BLaER1 (cell line): Measurements from ENCODE around the gene SASH1.

Experiments
- H3K27ac ChIP-seq: shearing (Covaris generic); formaldehyde crosslinking; 2 replicates; pipeline ENCODE4 v1.8.1; 2022
- H3K27me3 ChIP-seq: shearing (Covaris generic); formaldehyde crosslinking; 2 replicates; pipeline ENCODE4 v1.8.1; 2022
- H3K36me3 ChIP-seq: shearing (Covaris generic); formaldehyde crosslinking; 2 replicates; pipeline ENCODE4 v1.8.1; 2022
- H3K4me1 ChIP-seq: shearing (Covaris generic); formaldehyde crosslinking; 2 replicates; pipeline ENCODE4 v1.8.1; 2022
- H3K4me2 ChIP-seq: shearing (Covaris generic); formaldehyde crosslinking; 2 replicates; pipeline ENCODE4 v1.8.1; 2022
- H3K4me3 ChIP-seq: shearing (Covaris generic); formaldehyde crosslinking; 2 replicates; pipeline ENCODE4 v1.8.1; 2022
- H3K9ac ChIP-seq: shearing (Covaris generic); formaldehyde crosslinking; 2 replicates; pipeline ENCODE4 v1.8.1; 2022
- H3K9me3 ChIP-seq: shearing (Covaris generic); formaldehyde crosslinking; 2 replicates; pipeline ENCODE4 v1.8.1; 2022
- H4K20me1 ChIP-seq: shearing (Covaris generic); formaldehyde crosslinking; 2 replicates; pipeline ENCODE4 v1.8.1; 2022
- Cebpa-rat ChIP-seq: shearing (Covaris generic); IDR thresholded peaks from 2 replicates; pipeline ENCODE4 v1.8.1; 2022

Gene SASH1

GRCh38 chr6:148415511-148416260 is 73.0 kb downstream of the SASH1 start:
- Histone ChIP-seq H3K4me2 (no peak overlapping the region), H4K20me1 (no peaks in the 10 kb centered on the region), H3K9ac (no peak overlapping the region), H3K36me3 (no peaks in the 10 kb centered on the region), H3K27me3 (no peaks in the 10 kb centered on the region), H3K4me3 (no peak overlapping the region), H3K4me1 (no peaks in the 10 kb centered on the region), H3K27ac (no peak overlapping the region), H3K9me3 (no peaks in the 10 kb centered on the region)
- no peak for TF ChIP-seq Cebpa-rat

GRCh38 chr6:148416330-148416965 is 73.8 kb downstream of the SASH1 start:
- Histone ChIP-seq H3K4me2 (no peak overlapping the region), H3K36me3 (no peaks in the 10 kb centered on the region)

DNA sequence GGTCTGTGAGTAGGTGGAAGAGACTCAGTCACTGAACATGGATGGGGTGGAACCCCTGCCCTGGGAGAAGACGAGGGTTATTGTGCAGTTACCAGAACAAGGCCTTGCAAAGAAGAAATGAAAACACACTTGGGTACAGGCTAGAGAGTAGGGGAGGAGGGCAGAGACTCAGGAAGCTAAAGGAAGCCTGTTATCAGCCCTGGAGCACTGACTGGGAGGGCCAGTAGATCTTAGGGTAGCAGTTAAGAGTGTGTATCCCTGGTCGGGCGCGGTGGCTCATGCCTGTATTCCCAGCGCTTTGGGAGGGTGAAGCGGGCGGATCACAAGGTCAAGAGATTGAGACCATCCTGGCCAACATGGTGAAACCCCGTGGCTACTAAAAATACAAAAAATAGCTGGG is 74.4 kb downstream of the SASH1 start:
- Histone ChIP-seq H3K4me1 (peaks cover 2% of the 10 kb centered on the region; the same call in 1 of the 2 replicates), H3K9me3 (no peaks in the 10 kb centered on the region), H3K36me3 (no peaks in the 10 kb centered on the region), H3K4me2 (no peak overlapping the region), H3K9ac (no peak overlapping the region), H3K4me3 (no peak overlapping the region), H3K27ac (no peak overlapping the region), H3K27me3 (no peaks in the 10 kb centered on the region), H4K20me1 (no peaks in the 10 kb centered on the region)
- no peak for TF ChIP-seq Cebpa-rat

More at GRCh38 chr6:148416330-148416965, 73.8 kb downstream of the SASH1 start:
- no peak for TF ChIP-seq Cebpa-rat
- Histone ChIP-seq H3K4me1 (no peaks in the 10 kb centered on the region), H3K27me3 (no peaks in the 10 kb centered on the region), H3K9ac (no peak overlapping the region), H3K9me3 (no peaks in the 10 kb centered on the region), H3K27ac (no peak overlapping the region), H4K20me1 (no peaks in the 10 kb centered on the region), H3K4me3 (no peak overlapping the region)

DNA sequence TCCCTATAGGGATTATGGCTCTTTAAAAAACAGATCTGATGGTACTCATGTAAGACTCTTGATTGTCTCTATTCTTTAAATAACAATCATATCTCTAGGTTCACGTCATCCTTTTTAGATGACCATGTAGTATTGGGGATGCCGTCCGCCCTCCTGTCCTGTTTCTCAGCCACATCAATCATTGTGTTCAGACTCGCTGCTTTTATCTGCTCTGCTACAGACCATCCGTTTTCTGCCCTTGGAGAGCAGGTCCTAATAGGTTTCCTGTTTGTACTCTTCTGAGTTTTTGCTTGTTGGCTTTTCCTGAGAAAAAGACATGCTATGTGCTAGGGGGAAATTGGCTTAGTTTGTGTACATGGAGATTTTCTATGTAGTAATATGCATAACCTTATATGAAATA is 76.8 kb downstream of the SASH1 start:
- H4K20me1 ChIP-seq = no peaks in the 10 kb centered on the region
- no peak overlapping the region for H3K4me2 ChIP-seq
- no peaks in the 10 kb centered on the region for H3K9me3 ChIP-seq
- no peak overlapping the region for H3K27ac ChIP-seq
- TF ChIP-seq Cebpa-rat = no peak
- no peaks in the 10 kb centered on the region for H3K36me3 ChIP-seq
- H3K27me3 ChIP-seq = no peaks in the 10 kb centered on the region
- peaks cover 18% of the 10 kb centered on the region for H3K4me1 ChIP-seq
- no peak overlapping the region for H3K4me3 ChIP-seq
- H3K9ac ChIP-seq = no peak overlapping the region

DNA sequence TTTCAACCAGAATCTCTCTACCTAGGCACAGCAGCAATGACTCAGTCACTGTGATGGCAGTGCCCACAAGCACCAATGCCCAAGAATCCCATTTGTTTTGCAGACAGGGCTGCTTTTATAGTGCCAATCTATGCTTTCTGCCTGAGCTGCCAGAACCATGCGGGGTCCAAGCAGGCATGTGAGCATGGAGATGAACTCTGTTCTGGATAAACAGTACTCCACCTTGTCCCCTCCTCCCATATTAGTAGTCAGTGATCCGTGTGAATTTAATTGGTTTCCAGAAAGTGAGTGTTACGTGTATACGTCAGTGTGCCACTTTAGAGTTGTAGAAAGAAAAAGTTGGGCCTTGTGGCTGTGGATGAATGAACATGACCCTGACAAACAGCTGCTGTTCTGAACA is 79.4 kb downstream of the SASH1 start:
- Histone ChIP-seq H3K4me1 (peaks cover 34% of the 10 kb centered on the region), H3K27me3 (no peaks in the 10 kb centered on the region), H3K9ac (no peak overlapping the region), H3K9me3 (no peaks in the 10 kb centered on the region), H4K20me1 (no peaks in the 10 kb centered on the region), H3K27ac (no peak overlapping the region), H3K4me3 (no peak overlapping the region), H3K4me2 (no peak overlapping the region; the same call in 1 of the 2 replicates), H3K36me3 (no peaks in the 10 kb centered on the region)
- TF ChIP-seq Cebpa-rat = no peak

GRCh38 chr6:148423133-148423532 is 80.5 kb downstream of the SASH1 start:
- Histone ChIP-seq H3K36me3 (no peaks in the 10 kb centered on the region), H3K9me3 (no peaks in the 10 kb centered on the region), H3K4me2 (no peak overlapping the region), H3K27ac (no peak overlapping the region), H4K20me1 (no peaks in the 10 kb centered on the region), H3K4me3 (no peak overlapping the region), H3K4me1 (peaks cover 34% of the 10 kb centered on the region), H3K9ac (no peak overlapping the region), H3K27me3 (no peaks in the 10 kb centered on the region)
- TF ChIP-seq Cebpa-rat = no peak

GRCh38 chr6:148423601-148424270 is 81.1 kb downstream of the SASH1 start:
- no peak for TF ChIP-seq Cebpa-rat
- H3K4me1 ChIP-seq = peaks cover 34% of the 10 kb centered on the region
- no peak overlapping the region for H3K27ac ChIP-seq
- H4K20me1 ChIP-seq = no peaks in the 10 kb centered on the region
- no peaks in the 10 kb centered on the region for H3K9me3 ChIP-seq
- H3K27me3 ChIP-seq = no peaks in the 10 kb centered on the region
- H3K4me2 ChIP-seq = peak overlapping the region; percentile 66
- no peaks in the 10 kb centered on the region for H3K36me3 ChIP-seq
- no peak overlapping the region for H3K4me3 ChIP-seq
- H3K9ac ChIP-seq = no peak overlapping the region

- Histone ChIP-seq H3K27me3 (no peaks in the 10 kb centered on the region), H3K4me1 (peaks cover 34% of the 10 kb centered on the region), H3K36me3 (no peaks in the 10 kb centered on the region), H3K9me3 (no peaks in the 10 kb centered on the region), H4K20me1 (no peaks in the 10 kb centered on the region), H3K4me2 (no peak overlapping the region), H3K27ac (no peak overlapping the region), H3K4me3 (no peak overlapping the region), H3K9ac (no peak overlapping the region)
- TF ChIP-seq Cebpa-rat = no peak
Measured at GRCh38 chr6:148425443-148425842, 82.8 kb downstream of the SASH1 start.

DNA sequence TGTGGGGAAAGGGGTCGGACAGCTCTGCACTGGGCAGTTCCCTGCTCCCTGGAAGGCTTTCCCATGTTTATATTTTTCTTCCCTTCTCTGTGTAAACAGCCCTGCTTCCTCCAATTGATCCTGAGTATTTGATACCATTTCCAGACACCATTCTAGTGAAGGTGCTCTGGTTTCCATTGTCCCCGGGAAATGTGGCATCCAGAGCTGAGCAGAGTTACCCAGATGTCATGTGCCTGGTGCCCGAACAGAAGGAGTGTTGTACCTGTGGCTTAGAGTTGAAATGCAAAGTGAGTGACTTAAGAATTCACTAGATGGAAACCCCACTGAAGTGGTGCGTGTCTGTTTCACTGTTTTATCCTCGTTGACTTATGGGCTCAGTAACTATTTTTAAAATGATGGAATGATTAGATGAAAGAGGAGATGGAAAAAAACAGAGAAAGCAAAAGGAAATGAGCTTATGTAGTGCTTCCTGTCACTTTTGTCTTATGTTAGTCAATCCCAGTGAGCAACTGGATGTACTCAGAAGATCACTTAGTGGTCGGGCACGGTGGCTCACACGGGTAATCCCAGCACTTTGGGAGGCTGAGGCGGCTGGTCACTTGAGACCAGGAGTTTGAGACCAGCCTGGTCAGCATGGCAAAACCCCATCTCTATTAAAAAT is 83.8 kb downstream of the SASH1 start:
- peak overlapping the region; percentile 59 for H3K4me2 ChIP-seq

More for the DNA sequence above, 83.8 kb downstream of the SASH1 start:
- no peaks in the 10 kb centered on the region for H4K20me1 ChIP-seq
- H3K27ac ChIP-seq = no peak overlapping the region
- H3K4me1 ChIP-seq = peaks cover 34% of the 10 kb centered on the region
- TF ChIP-seq Cebpa-rat = no peak
- no peaks in the 10 kb centered on the region for H3K9me3 ChIP-seq
- no peak overlapping the region for H3K4me3 ChIP-seq
- no peaks in the 10 kb centered on the region for H3K27me3 ChIP-seq
- no peaks in the 10 kb centered on the region for H3K36me3 ChIP-seq
- no peak overlapping the region for H3K9ac ChIP-seq
